ENCODE results near the gene PGS1.
A peak's percentile ranks its signal among the peaks of the same experiment; 100 is the strongest.

Gene PGS1

GRCh38 chr17:78337244-78338109 lies 41.0 kb upstream of the PGS1 start:
- no peaks in the 10 kb centered on the region for H3K36me3 ChIP-seq
- no peak overlapping the region for H3K4me3 ChIP-seq
- peaks cover 0 to 30% (median 27%) of the 10 kb centered on the region in 11 experiments; a peak in 18 of 22 replicates for H3K27me3 ChIP-seq
- peak overlapping the region in 4 of 11 experiments; percentile 31 to 71 (median 67); a peak in 7 of 22 replicates for H3K9ac ChIP-seq
- H4K20me1 ChIP-seq: peaks cover 0 to 10% (median 0%) of the 10 kb centered on the region in 11 experiments; a peak in 1 of 22 replicates
- peak overlapping the region; percentile 62 to 99 (median 78) for H3K4me2 ChIP-seq
- H3K9me3 ChIP-seq (replicated peaks in 1 of 11): no peaks in the 10 kb centered on the region
- peak in 3 of 11 experiments; percentile 8 to 86 (median 53); a peak in 6 of 22 replicates for TF ChIP-seq Cebpa-rat (IDR thresholded peaks at IDR 0.05)
- peak overlapping the region in 7 of 11 experiments; percentile 6 to 94 (median 70); a peak in 12 of 22 replicates for H3K27ac ChIP-seq
- peaks cover 30 to 98% (median 66%) of the 10 kb centered on the region in 10 experiments for H3K4me1 ChIP-seq

- no peaks in the 10 kb centered on the region for H3K36me3 ChIP-seq
- peaks cover 42 to 98% (median 67%) of the 10 kb centered on the region in 10 experiments for H3K4me1 ChIP-seq
- no peak for TF ChIP-seq Cebpa-rat (IDR thresholded peaks at IDR 0.05)
- H3K4me3 ChIP-seq: no peak overlapping the region
- peaks cover 0 to 42% (median 39%) of the 10 kb centered on the region in 11 experiments; a peak in 18 of 22 replicates for H3K27me3 ChIP-seq
- peaks cover 0 to 10% (median 0%) of the 10 kb centered on the region in 11 experiments; a peak in 2 of 22 replicates for H4K20me1 ChIP-seq
- H3K4me2 ChIP-seq: peak overlapping the region; percentile 62 to 99 (median 78)
- no peaks in the 10 kb centered on the region for H3K9me3 ChIP-seq (replicated peaks in 1 of 11)
- H3K9ac ChIP-seq: peak overlapping the region in 2 of 11 experiments; percentile 46 to 53; a peak in 5 of 22 replicates
- peak overlapping the region in 5 of 11 experiments; percentile 42 to 94 (median 80); a peak in 9 of 22 replicates for H3K27ac ChIP-seq
Measured at GRCh38 chr17:78338486-78339259, 39.8 kb upstream of the PGS1 start.

- H4K20me1 ChIP-seq: peaks cover 0 to 10% (median 0%) of the 10 kb centered on the region in 11 experiments; a peak in 2 of 22 replicates
- peak overlapping the region in 6 of 11 experiments; percentile 6 to 99 (median 89); a peak in 10 of 22 replicates for H3K4me2 ChIP-seq
- H3K9me3 ChIP-seq (replicated peaks in 1 of 11): no peaks in the 10 kb centered on the region
- H3K4me3 ChIP-seq: no peak overlapping the region
- no peaks in the 10 kb centered on the region for H3K36me3 ChIP-seq
- peak overlapping the region in 3 of 11 experiments; percentile 1 to 53 (median 30); a peak in 1 of 22 replicates for H3K9ac ChIP-seq
- H3K4me1 ChIP-seq: peaks cover 48 to 98% (median 67%) of the 10 kb centered on the region in 10 experiments
- peak overlapping the region in 3 of 11 experiments; percentile 84 to 94 (median 92); a peak in 5 of 22 replicates for H3K27ac ChIP-seq
- H3K27me3 ChIP-seq: peaks cover 0 to 49% (median 45%) of the 10 kb centered on the region in 11 experiments; a peak in 18 of 22 replicates
- TF ChIP-seq Cebpa-rat (IDR thresholded peaks at IDR 0.05): no peak
Measured at GRCh38 chr17:78340183-78340955, 38.1 kb upstream of the PGS1 start.

- peak overlapping the region; percentile 81 to 99 (median 91) for H3K4me2 ChIP-seq
Measured at GRCh38 chr17:78341559-78342448, 36.6 kb upstream of the PGS1 start.

GRCh38 chr17:78342449-78343186 lies 35.8 kb upstream of the PGS1 start:
- Histone ChIP-seq H3K27me3 (peaks cover 0 to 49% (median 45%) of the 10 kb centered on the region in 11 experiments; a peak in 18 of 22 replicates), H3K4me3 (peak overlapping the region; percentile 39 to 68 (median 51); a peak in 18 of 20 replicates), H3K4me2 (peak overlapping the region; percentile 81 to 99 (median 91)), H3K27ac (peak overlapping the region in 4 of 11 experiments; percentile 66 to 94 (median 88); a peak in 8 of 22 replicates), H4K20me1 (peaks cover 0 to 10% (median 0%) of the 10 kb centered on the region in 11 experiments; a peak in 2 of 22 replicates), H3K4me1 (peaks cover 37 to 97% (median 54%) of the 10 kb centered on the region in 10 experiments), H3K36me3 (no peaks in the 10 kb centered on the region), H3K9me3 (replicated peaks in 1 of 11) (no peaks in the 10 kb centered on the region), H3K9ac (peak overlapping the region in 9 of 11 experiments; percentile 36 to 92 (median 64); a peak in 14 of 22 replicates)
- TF ChIP-seq Cebpa-rat (IDR thresholded peaks at IDR 0.05): no peak

More at GRCh38 chr17:78341559-78342448, 36.6 kb upstream of the PGS1 start:
- Histone ChIP-seq H3K9me3 (replicated peaks in 1 of 11) (no peaks in the 10 kb centered on the region), H3K9ac (peak overlapping the region in 10 of 11 experiments; percentile 36 to 92 (median 64); a peak in 16 of 22 replicates), H4K20me1 (peaks cover 0 to 10% (median 0%) of the 10 kb centered on the region in 11 experiments; a peak in 2 of 22 replicates), H3K27me3 (peaks cover 0 to 49% (median 45%) of the 10 kb centered on the region in 11 experiments; a peak in 18 of 22 replicates), H3K27ac (peak overlapping the region in 5 of 11 experiments; percentile 21 to 94 (median 84); a peak in 8 of 22 replicates), H3K4me3 (peak overlapping the region; percentile 39 to 68 (median 51)), H3K36me3 (no peaks in the 10 kb centered on the region), H3K4me1 (peaks cover 45 to 98% (median 62%) of the 10 kb centered on the region in 10 experiments)
- TF ChIP-seq Cebpa-rat (IDR thresholded peaks at IDR 0.05): no peak

- H4K20me1 ChIP-seq: peaks cover 0 to 10% (median 0%) of the 10 kb centered on the region in 11 experiments; a peak in 2 of 22 replicates
- peaks cover 32 to 97% (median 50%) of the 10 kb centered on the region in 10 experiments for H3K4me1 ChIP-seq
- peak overlapping the region in 4 of 11 experiments; percentile 50 to 94 (median 88); a peak in 8 of 22 replicates for H3K27ac ChIP-seq
- no peaks in the 10 kb centered on the region for H3K36me3 ChIP-seq
- peaks cover 0 to 49% (median 45%) of the 10 kb centered on the region in 11 experiments; a peak in 18 of 22 replicates for H3K27me3 ChIP-seq
- peak overlapping the region in 4 of 10 experiments; percentile 22 to 59 (median 51); a peak in 5 of 20 replicates for H3K4me3 ChIP-seq
- peak overlapping the region in 4 of 11 experiments; percentile 75 to 92 (median 85); a peak in 7 of 22 replicates for H3K9ac ChIP-seq
- peak overlapping the region; percentile 81 to 99 (median 91) for H3K4me2 ChIP-seq
- TF ChIP-seq Cebpa-rat (IDR thresholded peaks at IDR 0.05): no peak
- H3K9me3 ChIP-seq (replicated peaks in 1 of 11): no peaks in the 10 kb centered on the region
Measured at GRCh38 chr17:78343187-78343542, 35.3 kb upstream of the PGS1 start.

All from BLaER1 treated with 17β-estradiol and CSF1 and Interleukin-3, amounts not matched to agents 10 nM and 100 nM (cell line).